A673 (cell line): ENCODE measurements around the gene KIAA0586.

Source experiments
- EZH2 ChIP-seq: fragments of 200-600 bp; sonication (generic); IDR thresholded peaks from 2 replicates; pipeline ENCODE4 v1.6.1; 2017; ENCODE audit warnings: borderline replicate concordance, low read depth, mild to moderate bottlenecking, mixed read lengths, antibody characterized with exemption, low read length; ENCODE audit not compliant: poor library complexity, severe bottlenecking
- TF ChIP-seq, protein P1 (sequence below): fragments of 300-800, 200-600 bp; sonication (generic); conservative IDR thresholded peaks from 2 replicates; pipeline ENCODE4 v1.5.1; 2017; ENCODE audit warnings: low read depth, mild to moderate bottlenecking, antibody characterized with exemption, low read length, moderate library complexity, mixed read lengths

DNA sequence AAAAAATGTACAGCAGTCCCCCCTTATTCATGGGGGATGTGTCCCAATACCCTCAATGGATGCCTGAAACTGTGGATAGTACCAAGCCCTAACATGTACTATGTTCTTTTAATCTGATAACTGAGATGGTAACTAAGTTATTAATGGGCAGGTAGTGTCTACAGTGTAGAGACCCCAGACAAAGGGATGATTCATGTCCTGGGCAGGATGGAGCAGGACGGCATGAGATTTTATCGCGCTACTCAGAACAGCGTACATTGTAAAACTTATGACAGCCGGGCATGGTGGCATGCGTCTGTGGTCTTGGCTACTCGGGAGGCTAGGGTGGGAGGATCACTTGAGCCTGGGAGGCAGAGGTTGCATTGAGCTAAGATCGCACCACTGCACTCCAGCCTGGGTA, 37.1 kb downstream of the KIAA0586 start:
- TF ChIP-seq, protein P1, sequence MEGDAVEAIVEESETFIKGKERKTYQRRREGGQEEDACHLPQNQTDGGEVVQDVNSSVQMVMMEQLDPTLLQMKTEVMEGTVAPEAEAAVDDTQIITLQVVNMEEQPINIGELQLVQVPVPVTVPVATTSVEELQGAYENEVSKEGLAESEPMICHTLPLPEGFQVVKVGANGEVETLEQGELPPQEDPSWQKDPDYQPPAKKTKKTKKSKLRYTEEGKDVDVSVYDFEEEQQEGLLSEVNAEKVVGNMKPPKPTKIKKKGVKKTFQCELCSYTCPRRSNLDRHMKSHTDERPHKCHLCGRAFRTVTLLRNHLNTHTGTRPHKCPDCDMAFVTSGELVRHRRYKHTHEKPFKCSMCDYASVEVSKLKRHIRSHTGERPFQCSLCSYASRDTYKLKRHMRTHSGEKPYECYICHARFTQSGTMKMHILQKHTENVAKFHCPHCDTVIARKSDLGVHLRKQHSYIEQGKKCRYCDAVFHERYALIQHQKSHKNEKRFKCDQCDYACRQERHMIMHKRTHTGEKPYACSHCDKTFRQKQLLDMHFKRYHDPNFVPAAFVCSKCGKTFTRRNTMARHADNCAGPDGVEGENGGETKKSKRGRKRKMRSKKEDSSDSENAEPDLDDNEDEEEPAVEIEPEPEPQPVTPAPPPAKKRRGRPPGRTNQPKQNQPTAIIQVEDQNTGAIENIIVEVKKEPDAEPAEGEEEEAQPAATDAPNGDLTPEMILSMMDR = no peak
- TF ChIP-seq EZH2 = no peak
